Left ventricle myocardium inferior (tissue), 1 donor: ENCODE measurements around the gene APLF. TPM values are rescaled to one million over a fixed set of nuclear protein-coding genes. Genes with fewer than 3 reads are reported as not detected.
"Not testable (repeated sequence)": the region's sequence is repeated elsewhere in the genome, so short reads cannot be mapped to it uniquely, and the experiment has no call there.

Source experiments
- DNase-seq: peaks from one replicate; pipeline ENCODE4 v3.0.0-alpha.2; 2020
- H3K27ac ChIP-seq: fragments of 200-600 bp; replicated peaks from 2 replicates; pipeline ENCODE4 v1.8.0; 2021
- H3K27me3 ChIP-seq: fragments of 200-600 bp; 2 replicates; pipeline ENCODE4 v1.8.0; 2021; ENCODE audit warnings: low read depth
- H3K36me3 ChIP-seq: fragments of 200-600 bp; 2 replicates; pipeline ENCODE4 v1.8.0; 2021
- H3K4me1 ChIP-seq: fragments of 200-600 bp; 2 replicates; pipeline ENCODE4 v1.8.0; 2021
- H3K4me3 ChIP-seq: fragments of 200-600 bp; 2 replicates; pipeline ENCODE4 v1.8.0; 2021; ENCODE audit warnings: mild to moderate bottlenecking, moderate library complexity
- H3K9me3 ChIP-seq: fragments of 200-600 bp; replicated peaks from 2 replicates; pipeline ENCODE4 v1.8.0; 2021
- CTCF ChIP-seq: fragments of 200-600 bp; IDR thresholded peaks from 2 replicates; pipeline ENCODE4 v1.8.0; 2021; ENCODE audit warnings: antibody characterized with exemption, mild to moderate bottlenecking, borderline replicate concordance
- intact Hi-C: fragments of 100-400 bp; cut with micrococcal nuclease; formaldehyde crosslinking; loops from one replicate; pipeline ENCODE4 v1.11.0; 2022
- total RNA-seq: library from RNA; stranded (reverse); fragmentation: NEBNext Ultra II Directional; extraction: Animal tissue kit (Norgen Biotek cat#: 25700); gene quantifications from one replicate; pipeline ENCODE4 v1.2.1, GENCODE V29; 2021
- donor health status: DM: no; HTN: yes; CAD: no; lungs with severe emphysema.

The APLF gene
- total RNA-seq, 1 donor from 2014 or later = 4.8 TPM

GRCh38 chr2:68521037-68521436 lies 53.7 kb downstream of the APLF start:
- Histone ChIP-seq H3K4me3 (no peak overlapping the region), H3K4me1 (no peaks in the 10 kb centered on the region), H3K9me3 (no peaks in the 10 kb centered on the region), H3K27ac (no peak overlapping the region), H3K27me3 (no peaks in the 10 kb centered on the region), H3K36me3 (peaks cover 1% of the 10 kb centered on the region)
- no peak for DNase-seq
- intact Hi-C loops = no loop called here
- no peak for TF ChIP-seq CTCF

GRCh38 chr2:68526943-68527342 lies 59.6 kb downstream of the APLF start:
- intact Hi-C loops, H3K27ac ChIP-seq, H3K4me3 ChIP-seq, DNase-seq, H3K27me3 ChIP-seq, H3K4me1 ChIP-seq, H3K9me3 ChIP-seq: not testable (repeated sequence)
- peaks cover 22% of the 10 kb centered on the region for H3K36me3 ChIP-seq

- peaks cover 22% of the 10 kb centered on the region for H3K36me3 ChIP-seq
- intact Hi-C loops, H3K4me3 ChIP-seq, H3K9me3 ChIP-seq, H3K27ac ChIP-seq, H3K27me3 ChIP-seq, H3K4me1 ChIP-seq, DNase-seq: not testable (repeated sequence)
Observed at GRCh38 chr2:68527343-68528081, 60.1 kb downstream of the APLF start.

GRCh38 chr2:68529156-68529555 lies 61.8 kb downstream of the APLF start:
- H3K4me3 ChIP-seq, intact Hi-C loops, H3K27me3 ChIP-seq, H3K27ac ChIP-seq, H3K9me3 ChIP-seq, DNase-seq, H3K4me1 ChIP-seq: not testable (repeated sequence)
- H3K36me3 ChIP-seq = peaks cover 22% of the 10 kb centered on the region

- DNase-seq, H3K4me1 ChIP-seq, H3K27ac ChIP-seq, intact Hi-C loops, H3K4me3 ChIP-seq, H3K27me3 ChIP-seq, H3K9me3 ChIP-seq: not testable (repeated sequence)
- peaks cover 22% of the 10 kb centered on the region for H3K36me3 ChIP-seq
Observed at GRCh38 chr2:68529651-68530050, 62.3 kb downstream of the APLF start.

- no peak for DNase-seq
Observed at GRCh38 chr2:68536000-68536399, 68.6 kb downstream of the APLF start.

GRCh38 chr2:68537011-68537410 lies 69.6 kb downstream of the APLF start:
- Histone ChIP-seq H3K4me3 (no peak overlapping the region), H3K27me3 (no peaks in the 10 kb centered on the region), H3K36me3 (peaks cover 19% of the 10 kb centered on the region), H3K27ac (no peak overlapping the region), H3K4me1 (no peaks in the 10 kb centered on the region), H3K9me3 (peaks cover 7% of the 10 kb centered on the region)
- no peak for TF ChIP-seq CTCF
- DNase-seq = no peak
- intact Hi-C loops = no loop called here

More at GRCh38 chr2:68536000-68536399, 68.6 kb downstream of the APLF start:
- no peak overlapping the region for H3K27ac ChIP-seq
- no peaks in the 10 kb centered on the region for H3K9me3 ChIP-seq
- TF ChIP-seq CTCF = no peak
- intact Hi-C loops = no loop called here
- no peak overlapping the region for H3K4me3 ChIP-seq
- no peaks in the 10 kb centered on the region for H3K4me1 ChIP-seq
- no peaks in the 10 kb centered on the region for H3K27me3 ChIP-seq
- H3K36me3 ChIP-seq = peaks cover 21% of the 10 kb centered on the region
